GM18519 (cell line): ENCODE data around the gene CHCHD3.
"Not testable (repeated sequence)": the region's sequence is repeated elsewhere in the genome, so short reads cannot be mapped to it uniquely, and the experiment has no call there.

Experiments
- ATAC-seq: cut with Tn5 transposase; IDR thresholded peaks from one replicate; pipeline ENCODE4 v1.9.1; 2021; ENCODE audit warnings: mild to moderate bottlenecking, moderate library complexity; ENCODE audit not compliant: unreplicated experiment, low FRiP score

Gene CHCHD3

GRCh38 chr7:133015888-133016287 lies 66.0 kb downstream of the CHCHD3 start:
- ATAC-seq = no peak

- ATAC-seq = no peak
Observed at GRCh38 chr7:133011746-133012145, 70.1 kb downstream of the CHCHD3 start.

GRCh38 chr7:133009426-133010252 lies 72.3 kb downstream of the CHCHD3 start:
- no peak for ATAC-seq

GRCh38 chr7:133007961-133008360 lies 73.9 kb downstream of the CHCHD3 start:
- ATAC-seq = no peak

DNA sequence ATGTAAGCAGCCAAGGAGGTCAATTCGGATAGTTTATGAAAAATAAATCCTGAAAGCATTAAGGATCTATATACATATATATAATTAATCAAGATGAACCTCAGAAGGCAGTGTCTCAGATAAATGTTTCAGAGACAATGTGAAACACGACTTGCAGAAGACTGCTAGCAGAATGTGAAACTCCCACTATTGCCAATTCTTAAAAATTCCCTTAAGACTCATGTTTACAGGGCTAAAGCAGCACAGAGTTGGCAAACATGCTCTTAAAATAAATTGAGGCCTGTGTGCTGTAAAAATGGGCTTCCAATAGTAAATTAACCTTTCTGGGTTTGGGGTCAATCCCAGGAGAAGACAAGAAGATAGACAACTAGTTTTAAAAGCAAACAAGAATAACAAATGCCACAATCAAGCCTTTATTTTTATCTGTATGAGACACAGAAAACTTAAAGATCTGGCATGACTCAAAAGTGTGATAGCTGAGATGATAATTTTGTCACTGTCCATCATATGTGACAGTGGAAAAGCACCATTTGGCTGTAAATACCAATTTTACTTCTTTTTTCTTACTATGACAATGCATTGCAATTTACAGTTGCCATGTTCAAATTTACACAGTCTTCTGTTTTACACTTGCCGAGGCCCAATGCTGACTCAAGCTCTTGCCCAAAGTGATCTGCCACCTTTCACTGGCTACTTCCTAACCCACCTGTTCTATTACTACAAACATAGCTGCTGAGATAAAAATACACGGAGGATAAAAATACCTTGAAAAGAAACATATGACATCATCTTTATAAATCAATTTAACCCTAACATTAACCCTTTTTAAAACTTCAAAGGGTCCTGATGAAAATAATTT lies 78.6 kb downstream of the CHCHD3 start:
- no peak for ATAC-seq

DNA sequence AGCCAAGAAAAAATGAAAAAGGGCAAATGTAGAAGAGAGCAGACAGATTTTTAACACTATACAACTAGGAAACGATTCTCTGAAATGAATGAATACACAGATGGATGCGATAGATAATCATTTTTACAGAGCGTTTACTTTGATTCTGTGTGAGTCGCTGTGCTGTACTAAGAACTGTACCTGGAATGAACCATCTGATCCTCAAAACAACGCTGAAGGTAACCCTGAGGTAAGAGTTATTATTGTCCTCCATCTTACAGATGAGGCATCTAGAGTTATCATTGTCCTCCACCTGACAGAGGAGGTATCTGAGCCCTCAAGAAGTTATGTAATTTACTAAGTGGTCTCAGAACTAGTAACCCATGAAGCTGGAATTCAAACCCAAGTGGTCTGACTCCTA lies 80.2 kb downstream of the CHCHD3 start:
- ATAC-seq = no peak

- no peak for ATAC-seq
Observed at GRCh38 chr7:132999845-133000244, 82.0 kb downstream of the CHCHD3 start.

- no peak for ATAC-seq
Observed at GRCh38 chr7:132998763-132999162, 83.1 kb downstream of the CHCHD3 start.

DNA sequence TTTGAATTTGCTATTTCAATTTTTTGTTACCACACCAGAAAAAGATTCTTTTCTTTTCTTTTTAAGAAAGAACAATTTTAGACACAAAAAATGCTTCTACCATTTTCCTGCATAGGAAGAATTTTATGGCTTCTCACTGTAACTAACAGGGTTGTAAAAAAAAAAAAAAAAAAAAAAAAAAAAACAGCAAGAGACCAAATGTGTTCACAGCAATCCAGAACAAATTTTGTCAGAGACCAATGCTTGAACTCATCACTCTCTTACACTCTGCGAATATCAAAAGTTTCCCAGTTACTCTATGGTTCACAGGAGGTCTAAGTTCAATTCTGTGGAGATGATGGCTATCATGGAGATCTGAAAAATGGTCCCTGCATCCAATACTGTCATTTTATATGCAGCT lies 84.4 kb downstream of the CHCHD3 start:
- ATAC-seq = no peak

DNA sequence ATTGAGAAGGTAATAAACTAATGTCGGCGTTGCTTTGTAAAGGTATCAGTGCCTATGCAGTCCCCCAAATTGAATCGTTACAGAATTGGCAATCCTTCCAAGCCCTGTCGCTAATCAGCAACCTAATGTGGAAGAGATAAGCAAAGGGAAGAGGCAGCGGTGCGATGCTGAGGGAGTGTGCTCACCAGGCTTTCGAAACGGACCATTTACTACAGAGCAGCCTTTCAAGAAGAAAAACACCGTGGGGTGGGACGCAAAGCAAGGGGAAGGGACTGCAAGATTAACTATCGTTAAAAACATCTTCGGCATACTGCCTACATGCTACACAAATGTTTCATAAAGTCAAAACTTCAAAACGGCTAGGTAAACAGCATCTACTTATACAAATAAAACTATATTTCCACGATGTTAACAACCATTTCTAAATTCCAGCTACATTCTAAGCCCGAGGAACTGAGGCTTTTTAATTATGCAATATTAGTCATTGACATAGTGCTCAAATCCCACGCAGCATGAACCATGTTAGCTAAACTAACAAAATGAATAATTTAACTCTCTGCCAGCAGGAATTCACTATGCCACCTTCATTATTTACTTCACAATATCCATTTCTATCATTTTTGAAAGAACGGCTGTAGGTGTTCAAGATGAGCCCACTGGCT lies 85.2 kb downstream of the CHCHD3 start:
- no peak for ATAC-seq

DNA sequence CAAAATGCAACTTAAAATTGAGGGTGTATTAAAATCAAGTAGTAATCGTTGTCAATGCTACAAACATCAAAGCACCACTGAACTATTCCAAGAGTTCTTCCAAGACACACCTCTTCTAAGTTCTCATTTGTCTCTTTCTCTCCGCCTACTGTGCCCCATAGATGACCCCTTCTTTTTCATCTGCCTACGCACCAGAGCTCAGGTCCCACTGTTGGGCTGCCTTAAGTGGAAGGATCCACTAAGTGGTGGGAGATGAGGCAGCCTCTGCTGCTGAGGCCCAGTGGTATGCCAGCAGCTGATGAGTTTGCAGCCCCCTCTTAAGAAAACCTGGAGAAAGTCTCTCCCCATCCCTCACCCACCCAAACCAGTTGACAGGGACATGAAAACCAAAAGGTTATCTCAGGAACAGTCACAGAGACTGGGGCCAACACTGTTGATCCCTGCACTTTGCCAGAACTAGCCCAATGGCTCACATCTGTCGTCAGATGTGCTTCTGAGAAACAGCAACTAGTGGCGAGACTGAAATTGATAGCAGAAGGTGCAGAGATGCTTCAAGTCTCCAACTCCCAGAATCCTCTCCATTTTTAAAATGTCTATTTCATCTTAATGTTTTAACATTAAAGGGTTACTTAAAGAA lies 88.4 kb downstream of the CHCHD3 start:
- no peak for ATAC-seq

DNA sequence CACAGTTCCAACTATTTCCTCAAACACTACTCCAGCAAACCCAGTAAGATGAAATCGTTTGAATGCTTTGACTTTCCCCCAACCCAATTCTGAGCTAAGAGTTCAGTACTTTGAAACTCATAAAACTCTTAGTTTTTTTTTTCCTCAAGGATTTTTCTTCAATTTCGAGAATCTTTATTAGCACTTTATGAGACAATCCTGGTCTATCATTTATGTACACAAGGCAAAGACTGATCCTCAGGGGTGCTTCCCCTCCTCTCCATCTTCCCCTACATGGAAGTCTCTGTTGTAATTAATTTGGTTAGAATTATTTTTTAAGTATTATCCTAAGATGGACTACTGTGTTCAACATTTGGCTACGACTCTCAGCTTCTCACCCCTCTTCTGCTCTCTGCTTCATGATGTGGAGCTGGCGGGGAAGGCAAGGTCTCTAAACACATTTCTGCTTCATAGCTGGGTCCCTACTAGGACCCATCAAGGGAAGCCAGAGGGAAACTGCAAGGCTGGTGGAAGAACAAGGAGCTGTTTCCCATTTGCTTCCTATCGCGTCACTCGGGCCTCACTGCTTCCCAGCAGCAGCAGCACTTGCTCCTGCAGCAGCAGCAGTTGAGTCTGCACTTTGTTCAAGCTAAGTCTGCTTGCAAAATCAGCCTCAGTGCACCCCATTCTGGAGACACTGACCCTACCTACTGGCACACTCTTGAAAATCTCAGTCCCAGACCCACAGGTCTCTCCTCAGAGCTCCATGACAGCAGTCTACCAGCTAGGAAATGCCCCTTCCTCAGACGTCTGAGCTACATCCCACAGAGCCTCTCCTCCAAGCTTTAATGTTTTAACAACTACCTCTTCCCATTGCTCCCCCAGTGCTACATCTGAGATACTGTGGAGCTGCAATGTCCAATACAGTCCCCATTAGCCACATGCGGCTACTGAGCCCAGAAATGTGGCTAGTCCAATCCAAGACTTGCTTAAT lies 90.0 kb downstream of the CHCHD3 start:
- no peak for ATAC-seq

DNA sequence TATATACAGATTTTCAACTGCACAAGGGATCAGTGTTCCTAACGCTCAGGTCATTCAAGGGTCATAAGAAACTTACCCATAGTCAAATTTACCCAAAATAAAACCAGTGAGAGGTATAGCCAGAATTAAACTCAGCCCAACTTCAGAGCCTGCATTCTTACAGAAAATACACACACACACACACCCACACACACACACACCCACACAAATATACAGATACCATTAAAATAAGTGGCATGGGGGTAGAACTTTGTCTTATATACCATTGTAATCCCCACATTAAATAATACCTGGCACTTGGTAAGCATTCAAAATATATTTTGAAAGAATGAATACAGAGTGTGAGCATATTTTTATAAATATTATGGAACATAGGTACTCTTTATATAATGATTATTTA lies 93.8 kb downstream of the CHCHD3 start:
- ATAC-seq = no peak

- ATAC-seq = no peak
Observed at GRCh38 chr7:132980402-132980801, 101.5 kb downstream of the CHCHD3 start.

DNA sequence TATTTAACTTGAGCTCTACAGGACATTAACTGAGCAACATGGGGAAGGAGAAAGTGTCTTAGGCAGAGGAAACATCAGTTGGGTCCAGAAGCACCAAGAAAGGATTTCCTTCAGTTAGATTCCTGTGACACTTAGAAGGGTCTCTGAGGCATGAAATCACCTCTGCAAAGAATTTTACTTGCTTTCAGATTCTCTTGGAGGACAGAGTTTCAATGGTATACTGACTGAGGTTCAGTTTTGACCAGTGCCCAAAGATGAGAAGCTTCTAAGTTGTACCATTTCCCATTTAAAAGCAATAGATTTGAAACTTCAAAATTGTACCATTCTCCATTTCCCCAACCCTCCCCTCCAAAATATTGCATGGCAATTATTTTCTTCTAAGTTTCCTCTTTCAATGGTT lies 102.4 kb downstream of the CHCHD3 start:
- no peak for ATAC-seq

DNA sequence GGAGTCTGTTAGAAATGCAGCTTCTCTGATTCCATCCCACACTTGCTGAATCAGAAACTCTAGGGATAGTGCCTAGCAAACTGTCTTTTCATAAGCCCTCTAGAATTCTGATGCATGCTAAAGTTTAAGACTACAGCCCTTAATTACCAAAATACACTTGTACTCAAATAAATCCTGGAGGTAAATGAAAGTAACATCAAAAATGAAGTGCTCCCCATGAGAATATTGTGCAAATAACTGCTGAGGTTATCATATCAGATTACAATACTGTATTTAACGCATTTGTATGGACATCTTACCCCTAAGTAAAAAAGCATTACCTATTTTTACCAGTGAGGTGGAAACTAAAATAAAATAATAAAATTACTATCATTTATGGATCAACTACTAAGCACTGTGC lies 104.7 kb downstream of the CHCHD3 start:
- ATAC-seq = no peak

- ATAC-seq = no peak
Observed at GRCh38 chr7:132972745-132973144, 109.1 kb downstream of the CHCHD3 start.

GRCh38 chr7:132970257-132970656 lies 111.6 kb downstream of the CHCHD3 start:
- ATAC-seq = no peak

GRCh38 chr7:132969520-132969919 lies 112.4 kb downstream of the CHCHD3 start:
- no peak for ATAC-seq

GRCh38 chr7:132967470-132967848 lies 114.4 kb downstream of the CHCHD3 start:
- not testable (repeated sequence) for ATAC-seq
